IPS DF 6.9 (cell line): Measurements from ENCODE around the gene SNX5.
A peak's percentile ranks its signal among the peaks of the same experiment; 100 is the strongest.

Experiments
- DNase-seq: peaks from one replicate; pipeline ENCODE4 v3.0.0-alpha.2; 2013; ENCODE audit warnings: low read depth, low spot score
- H3K27ac ChIP-seq: one replicate; pipeline ENCODE4 v1.5.1; 2013; ENCODE audit warnings: low read length, control low read depth
- H3K27me3 ChIP-seq: 2 replicates; pipeline ENCODE4 v1.6.1; 2013; ENCODE audit warnings: mild to moderate bottlenecking, low read length; ENCODE audit not compliant: control insufficient read depth, insufficient read depth
- H3K36me3 ChIP-seq: 2 replicates; pipeline ENCODE4 v1.6.1; 2013; ENCODE audit warnings: low read length; ENCODE audit not compliant: control insufficient read depth, insufficient read depth
- H3K4me1 ChIP-seq: 2 replicates; pipeline ENCODE4 v1.6.1; 2013; ENCODE audit warnings: low read length; ENCODE audit not compliant: control insufficient read depth, insufficient read depth
- H3K4me3 ChIP-seq: 2 replicates; pipeline ENCODE4 v1.5.1; 2013; ENCODE audit warnings: mild to moderate bottlenecking, low read length
- H3K9me3 ChIP-seq: 2 replicates; pipeline ENCODE4 v1.6.1; 2013; ENCODE audit warnings: low read length, inconsistent platforms; ENCODE audit not compliant: control insufficient read depth, insufficient read depth
- WGBS: extraction: QIAGEN DNeasy Blood & Tissue Kit; methylation state at CpG from one replicate; pipeline ENCODE4 v1.1.7; 2013; ENCODE audit warnings: mixed read lengths, missing lambda C conversion rate; ENCODE audit not compliant: insufficient read length, insufficient coverage; 5-methylcytosine and 5-hydroxymethylcytosine counted together

The SNX5 gene

GRCh38 chr20:17992847-17993513 lies 24.4 kb upstream of the SNX5 start:
- H3K27me3 ChIP-seq: no peaks in the 10 kb centered on the region
- no peak overlapping the region for H3K4me3 ChIP-seq
- H3K4me1 ChIP-seq: 0 out of 2 replicates have a peak, but pooled peaks cover 2% of the 10 kb centered on the region
- H3K36me3 ChIP-seq: peaks cover 9% of the 10 kb centered on the region; the same call in 1 of the 2 replicates
- no peak for DNase-seq
- H3K27ac ChIP-seq: no peak overlapping the region
- no peaks in the 10 kb centered on the region for H3K9me3 ChIP-seq
- WGBS: no CpG with 5 or more reads among the region's 5 CpGs

GRCh38 chr20:17992224-17992637 lies 23.6 kb upstream of the SNX5 start:
- no peak overlapping the region for H3K4me3 ChIP-seq
- no CpG with 5 or more reads among the region's 6 CpGs for WGBS
- DNase-seq: no peak
- H3K36me3 ChIP-seq: peaks cover 10% of the 10 kb centered on the region; the same call in 1 of the 2 replicates
- H3K27ac ChIP-seq: no peak overlapping the region
- no peaks in the 10 kb centered on the region for H3K27me3 ChIP-seq
- no peaks in the 10 kb centered on the region for H3K9me3 ChIP-seq
- 0 out of 2 replicates have a peak, but pooled peaks cover under 1% of the 10 kb centered on the region for H3K4me1 ChIP-seq

- Histone ChIP-seq H3K27me3 (no peaks in the 10 kb centered on the region), H3K36me3 (peaks cover 10% of the 10 kb centered on the region; the same call in 1 of the 2 replicates), H3K4me3 (no peak overlapping the region), H3K27ac (no peak overlapping the region), H3K4me1 (no peaks in the 10 kb centered on the region), H3K9me3 (no peaks in the 10 kb centered on the region)
- DNase-seq: no peak
- WGBS: no CpG with 5 or more reads among the region's 10 CpGs
Observed at GRCh38 chr20:17990278-17990972, 21.8 kb upstream of the SNX5 start.

- Histone ChIP-seq H3K27ac (no peak overlapping the region), H3K4me1 (no peaks in the 10 kb centered on the region), H3K36me3 (peaks cover 10% of the 10 kb centered on the region; the same call in 1 of the 2 replicates), H3K9me3 (no peaks in the 10 kb centered on the region), H3K4me3 (no peak overlapping the region), H3K27me3 (no peaks in the 10 kb centered on the region)
- WGBS: no CpG with 5 or more reads among the region's 3 CpGs
- DNase-seq: no peak
Observed at GRCh38 chr20:17987988-17988387, 19.4 kb upstream of the SNX5 start.

GRCh38 chr20:17985388-17986018 lies 16.9 kb upstream of the SNX5 start:
- DNase-seq: no peak
- H3K36me3 ChIP-seq: peaks cover 10% of the 10 kb centered on the region; the same call in 1 of the 2 replicates

GRCh38 chr20:17976305-17976704 lies 7.7 kb upstream of the SNX5 start:
- H3K27me3 ChIP-seq: no peaks in the 10 kb centered on the region
- H3K9me3 ChIP-seq: no peaks in the 10 kb centered on the region
- WGBS: no CpG with 5 or more reads among the region's 6 CpGs
- no peak overlapping the region for H3K27ac ChIP-seq
- H3K36me3 ChIP-seq: peaks cover 8% of the 10 kb centered on the region
- no peak overlapping the region for H3K4me3 ChIP-seq
- H3K4me1 ChIP-seq: no peaks in the 10 kb centered on the region
- DNase-seq: no peak

More at GRCh38 chr20:17985388-17986018, 16.9 kb upstream of the SNX5 start:
- Histone ChIP-seq H3K9me3 (no peaks in the 10 kb centered on the region), H3K27me3 (no peaks in the 10 kb centered on the region), H3K27ac (no peak overlapping the region), H3K4me1 (no peaks in the 10 kb centered on the region), H3K4me3 (no peak overlapping the region)
- 100% methylated on average over 2 of the region's 7 CpGs for WGBS

- H3K27ac ChIP-seq: no peak overlapping the region
- no peaks in the 10 kb centered on the region for H3K27me3 ChIP-seq
- peak overlapping the region; percentile 20; the same call in 1 of the 2 replicates for H3K4me3 ChIP-seq
- H3K4me1 ChIP-seq: no peaks in the 10 kb centered on the region
- H3K9me3 ChIP-seq: no peaks in the 10 kb centered on the region
- DNase-seq: no peak
- WGBS: no CpG with 5 or more reads among the region's 2 CpGs
- peaks cover 4% of the 10 kb centered on the region; the same call in 1 of the 2 replicates for H3K36me3 ChIP-seq
Observed at GRCh38 chr20:17972121-17972520, 3.5 kb upstream of the SNX5 start.

- no peak for DNase-seq
- Histone ChIP-seq H3K27me3 (no peaks in the 10 kb centered on the region), H3K4me1 (no peaks in the 10 kb centered on the region), H3K27ac (no peak overlapping the region), H3K9me3 (no peaks in the 10 kb centered on the region), H3K36me3 (peaks cover 3% of the 10 kb centered on the region; the same call in 1 of the 2 replicates), H3K4me3 (peak overlapping the region; percentile 20; the same call in 1 of the 2 replicates)
- no CpG with 5 or more reads among the region's 7 CpGs for WGBS
Observed at GRCh38 chr20:17971300-17972013, 2.9 kb upstream of the SNX5 start.

- H3K4me1 ChIP-seq: peaks cover 2% of the 10 kb centered on the region; the same call in 1 of the 2 replicates
- H3K36me3 ChIP-seq: no peaks in the 10 kb centered on the region
- H3K27me3 ChIP-seq: no peaks in the 10 kb centered on the region
- no peak overlapping the region for H3K27ac ChIP-seq
- peak overlapping the region; percentile 91; the same call in 1 of the 2 replicates for H3K4me3 ChIP-seq
- no CpG with 5 or more reads among the region's 9 CpGs for WGBS
- DNase-seq: no peak
- H3K9me3 ChIP-seq: no peaks in the 10 kb centered on the region
Observed at GRCh38 chr20:17969884-17970409, 1.4 kb upstream of the SNX5 start.
